ENCODE data around the gene CHRND.

Gene CHRND

GRCh38 chr2:232487385-232488096 is 38.4 kb upstream of the CHRND start, which contains the start of gene ECEL1:
ECEL1 (minus strand) TSS chr2:232487834; CDS start chr2:232486653, 1,181 bp downstream.
- DNase-seq (ENCODE audit: low spot score), result no peak

- DNase-seq (ENCODE audit: low spot score), result no peak
Measured at GRCh38 chr2:232488097-232488711, 37.8 kb upstream of the CHRND start.

- DNase-seq (ENCODE audit: low spot score), result no peak
Measured at GRCh38 chr2:232488721-232489300, 37.1 kb upstream of the CHRND start.

GRCh38 chr2:232489516-232490220 is 36.3 kb upstream of the CHRND start:
- DNase-seq (ENCODE audit: low spot score), result no peak

GRCh38 chr2:232490221-232491138 is 35.5 kb upstream of the CHRND start:
- no peak for DNase-seq (ENCODE audit: low spot score)

- DNase-seq (ENCODE audit: low spot score), result no peak
Measured at GRCh38 chr2:232491139-232491780, 34.7 kb upstream of the CHRND start.

- DNase-seq (ENCODE audit: low spot score), result no peak
Measured at GRCh38 chr2:232492236-232492848, 33.6 kb upstream of the CHRND start.

- no peak for DNase-seq (ENCODE audit: low spot score)
Measured at GRCh38 chr2:232492963-232493700, 32.8 kb upstream of the CHRND start.

- no peak for DNase-seq (ENCODE audit: low spot score)
Measured at GRCh38 chr2:232493701-232494474, 32.1 kb upstream of the CHRND start.

GRCh38 chr2:232494542-232494941 is 31.4 kb upstream of the CHRND start:
- DNase-seq (ENCODE audit: low spot score), result no peak

GRCh38 chr2:232495292-232495691 is 30.7 kb upstream of the CHRND start:
- DNase-seq (ENCODE audit: low spot score), result no peak

- no peak for DNase-seq (ENCODE audit: low spot score)
Measured at GRCh38 chr2:232496501-232497270, 29.3 kb upstream of the CHRND start.

GRCh38 chr2:232497348-232497747 is 28.6 kb upstream of the CHRND start:
- no peak for DNase-seq (ENCODE audit: low spot score)

- no peak for DNase-seq (ENCODE audit: low spot score)
Measured at GRCh38 chr2:232498452-232498851, 27.5 kb upstream of the CHRND start.

GRCh38 chr2:232501331-232501771 is 24.6 kb upstream of the CHRND start:
- no peak for DNase-seq (ENCODE audit: low spot score)

- DNase-seq (ENCODE audit: low spot score), result no peak
Measured at GRCh38 chr2:232501794-232502390, 24.1 kb upstream of the CHRND start.

GRCh38 chr2:232502511-232502910 is 23.4 kb upstream of the CHRND start:
- no peak for DNase-seq (ENCODE audit: low spot score)

Data from RKO (cell line).